ENCODE data around the gene CD72.

- TF ChIP-seq BACH2 (CRISPR knock-in tag; IDR thresholded peaks at IDR 0.05; ENCODE audit: borderline replicate concordance), result no peak
- TF ChIP-seq ZFP30 (CRISPR knock-in tag; IDR thresholded peaks at IDR 0.05), result no peak
- TF ChIP-seq, protein P1, sequence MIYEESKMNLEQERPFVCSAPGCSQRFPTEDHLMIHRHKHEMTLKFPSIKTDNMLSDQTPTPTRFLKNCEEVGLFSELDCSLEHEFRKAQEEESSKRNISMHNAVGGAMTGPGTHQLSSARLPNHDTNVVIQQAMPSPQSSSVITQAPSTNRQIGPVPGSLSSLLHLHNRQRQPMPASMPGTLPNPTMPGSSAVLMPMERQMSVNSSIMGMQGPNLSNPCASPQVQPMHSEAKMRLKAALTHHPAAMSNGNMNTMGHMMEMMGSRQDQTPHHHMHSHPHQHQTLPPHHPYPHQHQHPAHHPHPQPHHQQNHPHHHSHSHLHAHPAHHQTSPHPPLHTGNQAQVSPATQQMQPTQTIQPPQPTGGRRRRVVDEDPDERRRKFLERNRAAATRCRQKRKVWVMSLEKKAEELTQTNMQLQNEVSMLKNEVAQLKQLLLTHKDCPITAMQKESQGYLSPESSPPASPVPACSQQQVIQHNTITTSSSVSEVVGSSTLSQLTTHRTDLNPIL (CRISPR knock-in tag; IDR thresholded peaks at IDR 0.05; ENCODE audit: low read depth), result no peak
- TF ChIP-seq PATZ1 (CRISPR knock-in tag; IDR thresholded peaks at IDR 0.05; ENCODE audit: borderline replicate concordance), result no peak
- TF ChIP-seq TOX (CRISPR knock-in tag; IDR thresholded peaks at IDR 0.05; ENCODE audit: borderline replicate concordance), result no peak
- no peak for TF ChIP-seq POU6F1 (CRISPR knock-in tag; IDR thresholded peaks at IDR 0.05; ENCODE audit: borderline replicate concordance, low read depth)
- no peak for TF ChIP-seq ZNF8 (CRISPR knock-in tag; IDR thresholded peaks at IDR 0.05)
- TF ChIP-seq ZFP3 (CRISPR knock-in tag; IDR thresholded peaks at IDR 0.05), result no peak
- TF ChIP-seq RARB (CRISPR knock-in tag; IDR thresholded peaks at IDR 0.05), result no peak
- TF ChIP-seq OSR1 (CRISPR knock-in tag; IDR thresholded peaks at IDR 0.05), result no peak
- no peak for TF ChIP-seq ZNF565 (CRISPR knock-in tag; conservative IDR thresholded peaks at IDR 0.05; ENCODE audit: low read depth)
- no peak for TF ChIP-seq ZNF70 (CRISPR knock-in tag; IDR thresholded peaks at IDR 0.05)
- TF ChIP-seq ZC3H10 (CRISPR knock-in tag; IDR thresholded peaks at IDR 0.05), result no peak
Observed at GRCh38 chr9:35658968-35659220, 40.7 kb upstream of the CD72 start.

Data from SK-N-SH treated with all-trans-retinoic acid at 6 μM for 48 hours (cell line).